ENCODE data around the gene DTNB.
"Not testable (repeated sequence)": the region's sequence is repeated elsewhere in the genome, so short reads cannot be mapped to it uniquely, and the experiment has no call there.

DNA sequence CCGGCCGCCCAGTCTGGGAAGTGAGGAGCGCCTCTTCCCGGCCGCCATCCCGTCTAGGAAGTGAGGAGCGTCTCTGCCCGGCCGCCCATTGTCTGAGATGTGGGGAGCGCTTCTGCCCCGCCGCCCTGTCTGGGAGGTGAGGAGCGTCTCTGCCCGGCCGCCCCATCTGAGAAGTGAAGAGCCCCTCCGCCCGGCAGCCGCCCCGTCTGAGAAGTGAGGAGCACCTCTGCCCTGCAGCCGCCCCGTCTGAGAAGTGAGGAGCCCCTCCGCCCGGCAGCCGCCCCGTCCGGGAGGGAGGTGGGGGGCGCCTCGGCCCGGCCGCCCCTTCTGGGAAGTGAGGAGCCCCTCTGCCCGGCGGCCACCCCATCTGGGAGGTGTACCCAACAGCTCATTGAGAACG is 32.2 kb upstream of the DTNB start:
- not testable (repeated sequence) for TF ChIP-seq EZH2 (IDR thresholded peaks at IDR 0.05; ENCODE audit: borderline replicate concordance, low read depth, low read length, severe bottlenecking); POLR2A (IDR thresholded peaks at IDR 0.05; ENCODE audit: low read depth, low read length); POLR2AphosphoS5 (IDR thresholded peaks at IDR 0.05; ENCODE audit: insufficient read depth, low read depth, low read length); GATA2 (IDR thresholded peaks at IDR 0.05; ENCODE audit: insufficient read depth, insufficient read length, low read depth, low read length); JUN (IDR thresholded peaks at IDR 0.05; ENCODE audit: borderline replicate concordance, insufficient read depth, insufficient read length, low read depth); MYC (IDR thresholded peaks at IDR 0.05; ENCODE audit: low read depth, low read length)
- TF ChIP-seq, protein P1, sequence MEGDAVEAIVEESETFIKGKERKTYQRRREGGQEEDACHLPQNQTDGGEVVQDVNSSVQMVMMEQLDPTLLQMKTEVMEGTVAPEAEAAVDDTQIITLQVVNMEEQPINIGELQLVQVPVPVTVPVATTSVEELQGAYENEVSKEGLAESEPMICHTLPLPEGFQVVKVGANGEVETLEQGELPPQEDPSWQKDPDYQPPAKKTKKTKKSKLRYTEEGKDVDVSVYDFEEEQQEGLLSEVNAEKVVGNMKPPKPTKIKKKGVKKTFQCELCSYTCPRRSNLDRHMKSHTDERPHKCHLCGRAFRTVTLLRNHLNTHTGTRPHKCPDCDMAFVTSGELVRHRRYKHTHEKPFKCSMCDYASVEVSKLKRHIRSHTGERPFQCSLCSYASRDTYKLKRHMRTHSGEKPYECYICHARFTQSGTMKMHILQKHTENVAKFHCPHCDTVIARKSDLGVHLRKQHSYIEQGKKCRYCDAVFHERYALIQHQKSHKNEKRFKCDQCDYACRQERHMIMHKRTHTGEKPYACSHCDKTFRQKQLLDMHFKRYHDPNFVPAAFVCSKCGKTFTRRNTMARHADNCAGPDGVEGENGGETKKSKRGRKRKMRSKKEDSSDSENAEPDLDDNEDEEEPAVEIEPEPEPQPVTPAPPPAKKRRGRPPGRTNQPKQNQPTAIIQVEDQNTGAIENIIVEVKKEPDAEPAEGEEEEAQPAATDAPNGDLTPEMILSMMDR (IDR thresholded peaks at IDR 0.05; ENCODE audit: extremely low read depth in 1 of 2, insufficient read depth in 1 of 2, low read depth in 1 of 2, low read length in 2 of 2) = not testable (repeated sequence)
- TF ChIP-seq, protein P2, sequence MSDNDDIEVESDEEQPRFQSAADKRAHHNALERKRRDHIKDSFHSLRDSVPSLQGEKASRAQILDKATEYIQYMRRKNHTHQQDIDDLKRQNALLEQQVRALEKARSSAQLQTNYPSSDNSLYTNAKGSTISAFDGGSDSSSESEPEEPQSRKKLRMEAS (IDR thresholded peaks at IDR 0.05; ENCODE audit: insufficient read depth, insufficient read length) = not testable (repeated sequence)
